GM23248 (cell line): ENCODE data around the gene S1PR2. TPM values are rescaled to one million over a fixed set of nuclear protein-coding genes. Genes with fewer than 3 reads are reported as not detected.

Experiments used
- DNase-seq: peaks from one replicate; pipeline ENCODE4 v3.0.0-alpha.2; 2015
- H2AFZ ChIP-seq: fragments of 200-600 bp; sonication (generic); 2 replicates; pipeline ENCODE4 v1.6.1; 2016; ENCODE audit warnings: antibody characterized with exemption
- H3F3A ChIP-seq: fragments of 200-600 bp; sonication (generic); 2 replicates; pipeline ENCODE4 v1.6.1; 2016; ENCODE audit warnings: mild to moderate bottlenecking, antibody characterized with exemption, mixed run types; ENCODE audit not compliant: insufficient read depth
- H3K27ac ChIP-seq: fragments of 200-600 bp; sonication (generic); 2 replicates; pipeline ENCODE4 v1.5.1; 2016; ENCODE audit warnings: mild to moderate bottlenecking
- H3K27me3 ChIP-seq: fragments of 200-600 bp; sonication (generic); replicated peaks from 2 replicates; pipeline ENCODE4 v1.6.1; 2016; ENCODE audit warnings: mild to moderate bottlenecking; ENCODE audit not compliant: insufficient read depth
- H3K36me3 ChIP-seq: fragments of 200-600 bp; sonication (generic); 2 replicates; pipeline ENCODE4 v1.6.1; 2016; ENCODE audit warnings: low read depth, mild to moderate bottlenecking
- H3K4me1 ChIP-seq: fragments of 200-600 bp; sonication (generic); 2 replicates; pipeline ENCODE4 v1.6.1; 2016; ENCODE audit warnings: mild to moderate bottlenecking; ENCODE audit not compliant: insufficient read depth
- H3K4me2 ChIP-seq: fragments of 200-600 bp; sonication (generic); one replicate; pipeline ENCODE4 v1.6.1; 2016; ENCODE audit warnings: mild to moderate bottlenecking; ENCODE audit not compliant: unreplicated experiment
- H3K4me3 ChIP-seq: fragments of 200-600 bp; sonication (generic); 2 replicates; pipeline ENCODE4 v1.5.1; 2016; ENCODE audit warnings: mild to moderate bottlenecking
- H3K79me2 ChIP-seq: fragments of 200-600 bp; sonication (generic); 2 replicates; pipeline ENCODE4 v1.6.1; 2016; ENCODE audit warnings: mild to moderate bottlenecking; ENCODE audit not compliant: insufficient read depth
- H3K9ac ChIP-seq: fragments of 200-600 bp; sonication (generic); 2 replicates; pipeline ENCODE4 v1.6.1; 2016; ENCODE audit warnings: mild to moderate bottlenecking
- H3K9me2 ChIP-seq: fragments of 200-600 bp; sonication (generic); 2 replicates; pipeline ENCODE4 v1.6.1; 2016; ENCODE audit warnings: mixed run types, mild to moderate bottlenecking, moderate library complexity; ENCODE audit not compliant: insufficient read depth
- H3K9me3 ChIP-seq: fragments of 200-600 bp; sonication (generic); one replicate; pipeline ENCODE4 v1.6.1; 2017; ENCODE audit warnings: low read depth
- H4K20me1 ChIP-seq: fragments of 200-600 bp; sonication (generic); 2 replicates; pipeline ENCODE4 v1.6.0; 2016; ENCODE audit not compliant: insufficient read depth
- EZH2 ChIP-seq: fragments of 200-600 bp; sonication (generic); IDR thresholded peaks from 2 replicates; pipeline ENCODE4 v1.6.1; 2018; ENCODE audit warnings: antibody characterized with exemption, mild to moderate bottlenecking; ENCODE audit not compliant: insufficient read depth, poor library complexity, severe bottlenecking
- EZH2phosphoT487 ChIP-seq: fragments of 200-600 bp; sonication (generic); IDR thresholded peaks from 2 replicates; pipeline ENCODE4 v1.6.1; 2018; ENCODE audit warnings: antibody characterized with exemption, moderate library complexity, mild to moderate bottlenecking, low read depth; ENCODE audit not compliant: insufficient read depth
- WGBS, 2 experiments: methylation state at CpG; one replicate each; pipeline ENCODE4 v1.1.6; 2015 to 2017; ENCODE audit warnings: low lambda C conversion rate in 2 of 2, low coverage in 1 of 2; ENCODE audit errors: missing lambda C conversion rate in 2 of 2; 5-methylcytosine and 5-hydroxymethylcytosine counted together
- in situ Hi-C: fragments of 300-500 bp; cut with MboI; formaldehyde crosslinking; loops from 2 replicates; pipeline ENCODE4 v1.15.0; 2020
- polyA plus RNA-seq: library from polyadenylated mRNA; unstranded; fragments of >200 nt; fragmentation: Nextera tagmentation; extraction: Ambion mirVana; gene quantifications from 2 replicates; pipeline ENCODE4 v1.2.1, GENCODE V29; 2016
- total RNA-seq: library from RNA; depleted of rRNA; stranded (reverse); fragments of >200 nt; shearing (Covaris generic); gene quantifications from 2 replicates; pipeline ENCODE4 v1.2.3, GENCODE V29; 2014

The S1PR2 gene
- total and polyA plus RNA-seq, 2 experiments from 2014 or later = 20.3 to 35.1 TPM

- H3K4me2 ChIP-seq = no peak overlapping the region
- peaks cover 18% of the 10 kb centered on the region for H3K79me2 ChIP-seq
- no peaks in the 10 kb centered on the region for H3K9me3 ChIP-seq
- H3K9ac ChIP-seq = no peak overlapping the region
- H3K36me3 ChIP-seq = no peaks in the 10 kb centered on the region
- H3K27me3 ChIP-seq = no peaks in the 10 kb centered on the region
- TF ChIP-seq EZH2phosphoT487 (no peak), EZH2 (no peak)
- H2AFZ ChIP-seq = no peak overlapping the region
- no peak for DNase-seq
- no peaks in the 10 kb centered on the region for H4K20me1 ChIP-seq
- peaks cover 23% of the 10 kb centered on the region for H3F3A ChIP-seq
- WGBS, 2 experiments = 84 to 86% methylated on average over 4 of the region's 4 CpGs
- H3K27ac ChIP-seq = no peak overlapping the region
- in situ Hi-C loops = loop anchor here (25.0 kb wide), 1 partner anchor 297 kb away; the partner anchor contains the start of gene OLFM2
- H3K4me1 ChIP-seq = peaks cover 10% of the 10 kb centered on the region; the same call in 1 of the 2 replicates
- no peaks in the 10 kb centered on the region for H3K9me2 ChIP-seq
- no peak overlapping the region for H3K4me3 ChIP-seq
Measured at GRCh38 chr19:10233946-10234345, 2.8 kb upstream of the S1PR2 start.

GRCh38 chr19:10231612-10232228, 589 bp upstream of the S1PR2 start:
- Histone ChIP-seq H3K79me2 (peaks cover 36% of the 10 kb centered on the region), H3F3A (peaks cover 33% of the 10 kb centered on the region), H3K4me2 (peak overlapping the region; percentile 85), H3K36me3 (no peaks in the 10 kb centered on the region), H3K27ac (peak overlapping the region; percentile 77), H3K4me1 (no peaks in the 10 kb centered on the region; the same call in 1 of the 2 replicates), H2AFZ (no peak overlapping the region), H3K27me3 (no peaks in the 10 kb centered on the region), H3K9me3 (no peaks in the 10 kb centered on the region), H3K4me3 (peak overlapping the region; percentile 92), H3K9me2 (no peaks in the 10 kb centered on the region), H3K9ac (peak overlapping the region; percentile 93), H4K20me1 (no peaks in the 10 kb centered on the region)
- WGBS, 2 experiments = 72% methylated on average over 8 of the region's 8 CpGs
- in situ Hi-C loops = loop anchor here (25.0 kb wide), 1 partner anchor 294 kb away; the partner anchor contains the start of gene OLFM2
- no peak for DNase-seq
- no peak for TF ChIP-seq EZH2
- TF ChIP-seq EZH2phosphoT487 = no peak

- Histone ChIP-seq H3K4me3 (peak overlapping the region; percentile 92), H3K9me2 (no peaks in the 10 kb centered on the region), H3K9me3 (no peaks in the 10 kb centered on the region), H3K4me1 (peaks cover 10% of the 10 kb centered on the region), H3K27ac (peak overlapping the region; percentile 77), H3K4me2 (peak overlapping the region; percentile 85), H4K20me1 (no peaks in the 10 kb centered on the region), H3K27me3 (no peaks in the 10 kb centered on the region), H3F3A (peaks cover 45% of the 10 kb centered on the region), H3K36me3 (no peaks in the 10 kb centered on the region), H3K9ac (peak overlapping the region; percentile 93), H3K79me2 (peaks cover 46% of the 10 kb centered on the region), H2AFZ (peak overlapping the region; percentile 72)
- WGBS, 2 experiments = 1 to 2% methylated on average over 29 to 63 of the region's 70 CpGs
- in situ Hi-C loops = loop anchor here (25.0 kb wide), 1 partner anchor 293 kb away; the partner anchor contains the start of gene OLFM2
- TF ChIP-seq EZH2phosphoT487 (no peak), EZH2 (no peak)
- DNase-seq = peak; percentile 68
Measured at GRCh38 chr19:10230173-10230860, 814 bp downstream of the S1PR2 start.

GRCh38 chr19:10228920-10229319, 2.2 kb downstream of the S1PR2 start:
- Histone ChIP-seq H4K20me1 (no peaks in the 10 kb centered on the region), H3K4me1 (peaks cover 10% of the 10 kb centered on the region), H3F3A (peaks cover 45% of the 10 kb centered on the region), H3K27me3 (no peaks in the 10 kb centered on the region), H2AFZ (no peak overlapping the region), H3K4me3 (no peak overlapping the region), H3K36me3 (no peaks in the 10 kb centered on the region), H3K4me2 (no peak overlapping the region), H3K9me3 (no peaks in the 10 kb centered on the region), H3K27ac (peak overlapping the region; percentile 77; the same call in 1 of the 2 replicates), H3K9me2 (no peaks in the 10 kb centered on the region), H3K79me2 (peaks cover 60% of the 10 kb centered on the region), H3K9ac (no peak overlapping the region)
- DNase-seq = peak; percentile 70
- in situ Hi-C loops = loop anchor here (25.0 kb wide), 1 partner anchor 292 kb away; the partner anchor contains the start of gene OLFM2
- WGBS, 2 experiments = 31 to 50% methylated on average over 2 of the region's 2 CpGs
- TF ChIP-seq EZH2 (no peak), EZH2phosphoT487 (no peak)
